HG03432 (cell line): ENCODE results near the gene TMOD3.
"Not testable (repeated sequence)": the region's sequence is repeated elsewhere in the genome, so short reads cannot be mapped to it uniquely, and the experiment has no call there.

Experiments
- ATAC-seq: cut with Tn5 transposase; IDR thresholded peaks from one replicate; pipeline ENCODE4 v1.9.1; 2021; ENCODE audit warnings: mild to moderate bottlenecking, moderate library complexity; ENCODE audit not compliant: unreplicated experiment

TMOD3 gene

DNA sequence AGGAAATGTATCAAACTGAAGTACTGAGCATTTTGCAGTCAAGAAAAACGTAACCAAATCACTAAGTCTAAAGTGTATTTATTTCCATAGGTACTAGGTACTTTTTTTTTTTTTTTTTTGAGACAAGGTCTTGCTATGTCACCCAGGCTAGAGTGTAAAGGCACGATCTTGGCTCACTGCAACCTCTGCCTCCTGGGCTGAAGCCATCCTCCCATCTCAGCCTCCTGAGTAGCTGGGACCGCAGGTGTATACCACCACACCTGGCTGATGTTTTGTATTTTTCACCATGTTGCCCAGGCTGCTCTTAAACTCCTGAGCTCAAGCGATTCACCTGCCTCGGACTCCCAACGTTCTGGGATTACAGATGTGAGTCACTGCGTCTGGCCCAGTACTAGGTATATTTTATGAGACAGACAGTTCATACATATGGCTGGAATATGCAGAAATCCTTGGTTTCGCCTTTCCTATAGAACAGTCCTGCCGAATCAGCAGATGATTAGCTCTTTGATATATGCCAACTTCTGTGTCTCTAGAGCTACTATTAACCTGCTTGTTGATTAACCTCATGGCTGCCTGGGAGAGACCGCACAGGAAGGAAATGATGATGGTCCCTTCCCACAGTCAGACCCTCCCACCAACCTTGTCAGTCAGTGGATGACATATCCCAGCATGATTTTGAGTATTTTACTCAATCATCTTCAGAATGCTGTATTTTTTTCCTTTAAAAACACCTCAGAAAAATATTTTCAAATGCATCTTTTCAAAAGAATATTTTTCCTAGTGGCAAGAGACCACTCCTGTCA is 32.3 kb downstream of the TMOD3 start:
- no peak for ATAC-seq

DNA sequence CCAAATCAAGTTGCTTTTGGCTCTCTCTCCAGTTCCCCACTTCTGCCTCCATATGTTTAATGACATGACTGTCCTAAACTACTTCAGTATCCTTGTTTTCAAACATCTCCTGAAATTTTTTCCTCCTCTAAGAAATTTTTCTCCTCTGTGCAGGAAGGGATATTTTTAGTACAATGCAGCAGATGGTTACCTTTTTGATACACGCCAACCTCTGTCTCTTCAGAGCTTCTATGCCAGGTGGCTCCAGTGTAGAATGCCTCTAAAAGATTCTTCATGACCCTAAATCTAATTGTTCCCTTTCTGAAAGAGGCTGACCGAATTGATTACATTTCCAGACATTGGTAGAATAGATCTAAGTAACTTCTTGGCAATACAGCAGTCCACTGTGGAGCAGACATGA is 33.7 kb downstream of the TMOD3 start:
- no peak for ATAC-seq

DNA sequence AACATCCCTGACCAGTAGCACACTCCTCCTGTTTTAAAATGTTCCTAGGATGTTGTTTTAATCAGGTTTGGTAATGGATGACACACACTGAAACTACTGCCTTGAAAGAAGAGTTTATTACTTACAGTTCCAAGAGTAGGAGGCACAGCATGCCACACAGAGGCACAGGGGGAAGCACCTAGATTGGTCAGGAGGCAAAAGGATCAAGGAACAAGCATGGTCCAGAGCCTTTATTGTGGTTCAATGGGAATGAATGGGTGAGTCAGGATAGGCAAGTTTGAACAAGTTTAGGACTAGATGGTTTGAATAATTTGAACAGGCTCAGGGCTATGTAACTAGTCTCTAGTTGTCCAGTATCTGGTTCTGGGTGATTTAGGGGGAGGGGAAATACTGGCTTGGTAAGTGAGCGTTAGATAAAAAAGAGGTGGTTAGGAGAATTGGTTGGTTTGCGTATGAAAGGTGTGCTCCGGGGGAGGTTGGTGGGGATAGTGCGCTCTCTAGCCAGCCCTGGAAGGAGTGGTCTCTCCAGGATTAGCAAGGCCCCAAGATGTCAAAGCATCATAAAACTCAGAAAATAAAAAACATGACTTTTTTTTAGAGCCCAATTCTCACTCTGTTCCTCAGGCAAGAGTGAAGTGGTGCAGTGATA is 35.1 kb downstream of the TMOD3 start:
- ATAC-seq: no peak

DNA sequence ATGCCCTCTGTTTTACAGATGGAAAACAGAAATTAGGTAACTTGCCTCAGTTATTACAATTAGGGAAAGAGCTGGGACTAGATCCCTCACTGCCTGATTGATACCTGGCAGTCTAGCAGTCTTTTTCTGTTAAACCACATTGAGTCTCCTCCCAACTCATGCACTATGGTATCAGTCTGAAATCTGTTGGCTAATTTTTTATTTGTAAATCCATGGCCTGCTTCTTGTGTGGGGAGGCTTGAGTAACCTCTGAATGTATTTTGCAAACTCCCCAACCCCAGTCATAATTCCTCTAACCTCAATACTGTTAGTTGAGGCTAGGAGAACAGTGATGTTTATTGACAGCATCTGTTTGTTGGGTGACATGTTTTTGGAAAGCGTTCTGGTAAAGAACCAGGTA is 35.9 kb downstream of the TMOD3 start:
- ATAC-seq: no peak

DNA sequence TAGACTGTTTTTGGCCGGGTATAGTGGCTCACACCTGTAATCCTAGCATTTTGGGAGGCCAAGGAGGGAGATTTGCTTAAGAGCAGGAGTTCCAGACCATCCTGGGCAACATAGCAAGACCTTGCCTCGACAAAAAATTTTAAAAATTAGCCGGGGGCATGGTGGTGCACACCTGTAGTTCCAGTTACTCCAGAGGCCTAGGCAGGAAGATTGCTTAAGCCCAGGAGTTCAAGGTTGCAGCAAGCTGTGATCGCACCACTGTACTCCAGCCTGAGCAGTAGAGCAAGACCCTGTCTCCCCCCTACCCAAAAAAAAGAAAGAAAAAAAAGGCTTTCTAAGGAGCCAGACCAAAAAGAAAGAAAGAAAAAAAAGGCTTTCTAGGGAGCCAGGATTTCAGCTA is 36.7 kb downstream of the TMOD3 start:
- ATAC-seq: no peak

DNA sequence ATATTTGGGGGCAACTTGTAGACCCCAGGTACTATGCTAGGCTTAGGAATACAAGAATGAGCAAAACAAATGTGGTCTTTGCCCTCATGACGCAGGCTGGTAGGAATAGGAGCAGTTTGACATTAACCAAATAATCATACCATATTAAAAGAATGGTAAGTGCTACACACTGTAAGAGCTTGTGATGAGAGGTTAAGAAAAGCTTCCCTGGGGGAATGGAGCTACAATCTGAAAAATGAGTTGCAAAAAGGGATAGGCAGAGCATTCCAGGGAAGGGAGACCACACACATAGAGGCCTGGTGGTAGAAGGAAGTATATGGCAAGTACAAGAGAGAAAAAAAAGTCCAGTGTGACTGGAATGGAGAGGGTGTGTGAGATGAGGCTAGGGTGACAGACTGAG is 37.3 kb downstream of the TMOD3 start:
- no peak for ATAC-seq

DNA sequence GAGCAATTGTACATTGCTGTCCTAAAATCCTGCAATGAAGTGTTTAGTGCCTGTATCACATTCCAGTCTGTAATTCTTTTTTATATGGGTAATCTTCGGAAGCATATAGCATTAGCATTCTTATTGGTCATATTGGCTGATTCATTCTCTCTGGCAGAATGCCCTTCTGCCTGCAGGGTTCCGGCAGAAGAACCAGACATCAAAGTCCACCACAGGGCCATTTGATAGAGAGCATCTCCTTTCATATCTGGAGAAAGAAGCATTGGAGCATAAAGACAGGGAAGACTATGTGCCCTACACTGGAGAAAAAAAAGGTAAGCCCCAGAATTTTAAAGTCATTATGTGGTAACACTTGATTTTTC is 39.6 kb downstream of the TMOD3 start:
- ATAC-seq: no peak

DNA sequence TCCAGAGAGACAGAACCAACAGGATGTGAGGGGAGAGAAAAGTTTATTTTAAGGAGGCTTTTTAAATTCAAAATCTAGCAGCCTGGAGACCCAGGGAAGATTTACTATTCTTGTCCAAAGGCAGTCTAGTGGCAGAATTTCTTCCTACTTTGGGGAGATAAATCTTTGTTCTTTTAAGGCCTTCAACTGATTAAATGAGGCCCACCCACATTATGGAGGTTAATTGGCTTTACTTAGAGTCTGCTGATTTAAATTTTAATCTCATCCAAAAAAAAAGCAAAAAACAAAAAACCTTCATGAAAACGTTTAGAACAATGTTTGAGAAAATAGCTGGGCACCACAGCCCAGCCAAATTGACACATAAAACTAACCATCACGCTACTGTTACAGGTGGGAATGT is 41.3 kb downstream of the TMOD3 start:
- ATAC-seq: no peak

DNA sequence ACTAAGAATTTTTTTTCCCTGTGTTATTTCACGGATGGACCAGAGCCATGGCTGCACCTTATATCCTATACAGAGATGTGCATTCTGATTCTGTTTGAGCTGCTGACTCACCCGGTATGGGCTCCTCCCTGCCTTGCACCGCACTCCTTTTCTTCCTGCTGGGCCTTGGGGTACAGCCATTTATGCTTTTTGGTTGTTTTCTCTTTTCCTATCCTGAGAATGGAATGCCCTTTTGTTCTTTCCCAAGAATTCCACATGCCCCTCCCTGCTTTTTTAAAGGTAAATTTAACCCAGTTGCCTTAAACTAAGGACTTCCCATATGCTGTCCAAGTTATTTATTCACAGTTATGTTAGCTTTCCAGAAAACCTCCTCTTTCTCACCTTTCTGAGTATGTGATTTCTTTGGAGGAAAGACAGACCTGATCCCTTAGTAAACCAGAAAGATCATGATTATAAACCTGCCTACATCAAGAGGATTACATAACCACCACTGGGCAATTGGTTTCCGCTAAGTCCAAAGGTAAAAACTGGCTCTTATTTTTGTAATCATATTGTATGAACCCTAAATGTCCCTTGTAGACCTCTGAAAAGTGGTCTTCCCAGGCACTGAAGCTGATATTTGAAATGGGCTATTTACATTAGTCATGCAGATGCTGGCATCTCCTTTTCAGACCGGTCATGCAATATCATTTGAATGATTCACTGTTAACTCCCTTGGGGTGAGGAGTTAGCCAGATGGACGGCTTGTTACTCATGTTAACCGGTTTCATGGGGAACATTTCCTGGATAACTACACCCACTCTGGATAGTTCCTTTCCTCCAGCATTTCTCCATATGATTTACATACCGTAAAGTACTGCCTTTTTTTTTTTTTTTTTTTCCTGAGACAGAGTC is 45.5 kb downstream of the TMOD3 start:
- ATAC-seq: no peak

DNA sequence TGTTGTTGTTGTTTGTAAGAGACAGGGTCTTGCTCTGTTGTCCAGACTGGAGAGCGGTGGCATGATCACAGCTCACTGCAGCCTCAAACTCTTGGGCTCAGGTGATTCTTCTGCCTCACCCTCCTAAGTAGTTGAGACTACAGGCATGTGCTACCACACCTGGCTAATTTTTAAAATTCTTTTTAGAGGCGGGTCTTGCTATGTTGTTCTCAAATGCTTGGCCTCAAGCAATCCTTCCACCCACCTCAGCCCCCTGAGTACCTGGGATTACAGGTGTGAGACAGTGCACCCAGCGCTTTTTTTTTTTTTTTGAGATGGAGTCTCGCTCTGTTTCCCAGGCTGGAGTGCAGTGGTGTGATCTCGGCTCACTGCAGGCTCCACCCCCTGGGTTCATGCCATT is 46.7 kb downstream of the TMOD3 start:
- no peak for ATAC-seq

DNA sequence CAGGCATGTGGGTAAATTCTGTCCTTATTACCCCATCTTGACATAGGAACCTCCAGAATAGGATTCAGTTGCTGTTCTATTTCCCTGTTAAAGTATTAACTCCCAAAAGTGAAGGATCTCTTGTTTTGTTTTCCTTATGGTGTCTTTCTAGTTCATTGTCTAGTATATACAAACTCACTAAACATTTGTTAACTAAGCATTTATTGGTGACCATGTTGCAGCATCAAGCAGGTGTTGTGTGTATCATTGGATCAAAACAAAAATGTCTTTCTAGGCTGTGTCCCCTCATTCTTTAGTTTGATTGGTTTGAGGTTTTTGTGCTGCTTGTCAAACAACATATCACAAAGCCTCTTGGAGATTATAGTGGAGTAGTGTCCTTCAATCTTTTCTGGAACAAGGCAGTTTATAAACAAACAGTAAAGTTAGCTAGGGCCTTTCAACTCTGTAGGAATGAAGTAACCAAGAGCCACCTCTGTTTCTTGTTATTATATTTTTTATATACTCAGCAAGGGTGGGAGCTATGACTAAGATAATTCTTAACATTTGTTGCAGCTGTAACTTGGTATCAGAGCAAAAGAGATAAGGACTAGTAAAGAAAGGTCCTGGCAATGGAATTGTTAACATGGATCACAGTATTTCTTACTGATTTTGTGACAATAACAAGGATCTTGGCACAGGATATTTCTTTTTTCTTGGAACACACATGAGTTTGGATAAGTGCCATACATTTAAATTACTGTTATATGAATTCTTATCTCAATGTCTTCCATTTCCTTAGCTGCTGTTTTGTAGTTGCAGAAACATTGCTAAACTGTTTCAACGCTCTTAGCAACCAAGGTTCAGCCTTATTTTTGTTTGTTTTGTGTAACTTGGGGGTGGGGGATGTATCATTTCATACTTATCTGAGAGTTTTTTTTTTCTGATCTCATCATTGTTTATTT is 49.3 kb downstream of the TMOD3 start:
- ATAC-seq: no peak

DNA sequence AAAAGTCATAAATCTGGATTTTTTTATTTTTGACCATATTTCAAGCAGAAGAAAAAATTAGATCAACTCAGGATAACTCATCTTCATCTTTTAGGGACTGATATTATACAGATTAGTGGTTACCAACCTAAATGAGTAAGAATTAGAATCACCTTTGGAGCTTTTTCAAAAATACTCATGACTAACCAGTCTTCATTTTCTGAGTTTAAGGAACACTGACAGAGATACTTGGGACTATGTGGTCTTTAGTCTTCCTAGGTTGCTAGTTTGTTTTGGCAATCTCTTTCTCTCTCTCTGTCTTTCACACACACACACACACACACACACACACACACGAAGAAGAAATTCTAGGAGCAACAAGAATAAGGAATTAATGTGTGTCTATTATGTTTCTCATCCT is 50.1 kb downstream of the TMOD3 start:
- ATAC-seq: no peak

DNA sequence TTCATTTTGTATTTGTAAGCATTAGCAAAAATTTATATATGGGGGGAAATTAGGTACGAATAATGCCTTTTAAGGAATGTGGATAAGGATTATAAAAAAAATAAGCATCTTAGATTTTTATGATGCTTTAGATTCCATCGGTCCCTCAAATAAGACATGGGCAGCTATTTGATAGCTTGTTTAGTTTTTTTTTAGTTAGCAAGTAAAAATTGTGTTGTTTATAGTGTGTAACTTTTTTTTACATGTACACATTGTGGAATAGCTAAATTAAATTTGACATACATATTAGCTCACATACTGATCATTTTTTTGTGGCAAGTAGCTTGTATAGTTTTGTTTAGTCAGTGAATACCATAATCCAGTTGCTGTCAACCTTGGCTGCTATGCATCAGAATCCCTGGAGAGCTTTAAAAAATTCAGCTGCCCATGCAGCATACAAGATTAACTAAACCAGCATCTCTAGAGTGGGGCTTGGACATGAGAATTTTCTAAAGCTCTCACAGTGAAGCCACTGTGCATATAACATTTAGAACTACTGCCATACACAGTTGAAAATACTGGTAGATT is 53.9 kb downstream of the TMOD3 start:
- no peak for ATAC-seq

DNA sequence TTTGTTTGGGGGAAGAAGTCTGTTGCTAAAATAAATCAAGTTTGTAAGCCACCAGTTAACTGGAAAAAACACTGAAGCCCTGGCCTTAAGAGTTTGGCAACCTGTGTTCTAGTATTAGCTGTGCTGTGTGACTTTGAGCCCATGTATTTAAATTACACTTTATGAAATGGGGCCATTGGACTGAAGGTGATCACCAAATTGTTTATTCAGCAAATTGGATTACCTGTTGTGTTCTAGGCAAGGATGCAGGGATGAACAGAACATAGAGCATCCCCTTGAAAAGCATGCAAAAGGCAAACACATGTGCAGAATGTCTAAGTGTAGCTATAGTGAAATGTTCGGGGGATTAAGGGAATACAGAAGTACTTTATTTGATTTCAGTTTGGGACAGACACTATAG is 54.6 kb downstream of the TMOD3 start:
- ATAC-seq: no peak

DNA sequence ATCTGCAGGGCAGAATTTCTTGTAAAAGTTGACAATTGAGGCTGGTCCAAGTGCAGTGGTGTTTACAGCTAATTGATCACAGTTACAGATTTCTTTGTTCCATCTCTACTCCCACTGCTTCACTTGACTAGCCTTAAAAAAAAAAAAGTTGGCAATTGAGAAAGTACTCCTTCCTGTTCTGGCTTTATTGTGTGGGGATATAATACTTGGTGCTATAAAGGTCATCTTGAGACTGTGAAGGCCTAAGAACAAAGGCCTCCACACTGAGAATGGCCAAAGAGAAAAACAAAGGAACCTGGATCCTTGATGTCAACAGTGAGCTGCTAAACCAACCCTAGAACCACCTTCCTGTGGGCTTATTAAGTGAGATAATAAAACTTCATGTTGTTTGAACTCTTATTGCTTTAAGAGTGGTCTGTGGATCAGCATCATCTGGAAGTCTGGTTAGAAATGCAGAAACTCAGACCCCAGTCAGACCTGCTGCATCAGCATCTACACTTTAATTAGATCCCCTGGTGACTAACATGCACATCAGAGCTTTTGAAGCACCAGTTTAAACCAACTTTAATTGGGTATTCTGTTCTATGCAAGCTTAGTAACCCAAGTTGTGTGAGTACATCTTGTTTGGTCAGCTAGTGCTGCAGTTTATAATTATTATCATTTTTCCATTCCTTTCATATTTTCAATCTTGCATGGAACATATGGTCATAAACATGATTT is 55.2 kb downstream of the TMOD3 start:
- no peak for ATAC-seq

DNA sequence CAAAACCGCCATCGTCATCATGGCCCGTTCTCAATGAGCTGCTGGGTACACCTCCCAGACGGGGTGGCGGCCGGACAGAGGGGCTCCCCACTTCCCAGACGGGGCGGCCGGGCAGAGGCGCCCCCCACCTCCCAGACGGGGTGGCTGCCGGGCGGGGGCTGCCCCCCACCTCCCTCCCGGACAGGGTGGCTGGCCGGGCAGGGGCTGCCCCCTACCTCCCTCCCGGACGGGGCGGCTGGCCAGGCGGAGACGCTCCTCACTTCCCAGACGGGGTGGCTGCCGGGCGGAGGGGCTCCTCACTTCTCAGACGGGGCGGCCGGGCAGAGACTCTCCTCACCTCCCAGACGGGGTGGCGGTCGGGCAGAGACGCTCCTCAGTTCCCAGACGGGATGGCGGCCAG is 56.3 kb downstream of the TMOD3 start:
- not testable (repeated sequence) for ATAC-seq

DNA sequence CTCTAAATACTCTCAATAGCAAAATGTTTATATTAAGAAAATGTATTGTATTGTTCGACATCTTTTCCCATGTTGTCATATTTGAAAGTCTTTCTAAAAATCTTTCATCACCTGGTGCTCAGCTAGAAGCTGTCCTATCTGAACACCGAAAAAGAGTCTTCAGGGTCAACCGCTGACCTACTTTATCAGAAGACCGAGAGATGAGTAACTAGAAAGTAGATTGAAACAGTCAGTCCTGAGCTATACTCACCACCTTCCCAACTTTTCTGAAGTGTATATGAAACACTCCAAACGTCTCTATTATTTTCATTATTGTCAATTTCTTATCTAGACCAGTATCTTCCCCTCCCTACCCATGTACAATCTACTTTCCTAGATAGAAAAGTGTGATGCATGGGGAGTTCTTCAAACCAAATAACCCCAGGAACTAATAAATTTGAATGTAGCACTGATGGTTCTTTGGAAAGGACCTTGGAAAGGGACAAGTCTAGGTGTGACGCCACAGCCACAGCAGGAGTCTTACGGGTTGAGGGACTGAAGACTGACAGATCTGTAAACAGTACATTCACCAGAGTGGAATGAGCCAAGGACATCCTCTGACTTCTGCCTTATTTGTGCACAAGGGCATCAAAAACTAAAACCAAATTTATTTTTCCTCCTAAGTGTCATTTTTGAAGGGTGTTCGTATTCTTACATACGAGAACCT is 58.6 kb downstream of the TMOD3 start:
- ATAC-seq: no peak

DNA sequence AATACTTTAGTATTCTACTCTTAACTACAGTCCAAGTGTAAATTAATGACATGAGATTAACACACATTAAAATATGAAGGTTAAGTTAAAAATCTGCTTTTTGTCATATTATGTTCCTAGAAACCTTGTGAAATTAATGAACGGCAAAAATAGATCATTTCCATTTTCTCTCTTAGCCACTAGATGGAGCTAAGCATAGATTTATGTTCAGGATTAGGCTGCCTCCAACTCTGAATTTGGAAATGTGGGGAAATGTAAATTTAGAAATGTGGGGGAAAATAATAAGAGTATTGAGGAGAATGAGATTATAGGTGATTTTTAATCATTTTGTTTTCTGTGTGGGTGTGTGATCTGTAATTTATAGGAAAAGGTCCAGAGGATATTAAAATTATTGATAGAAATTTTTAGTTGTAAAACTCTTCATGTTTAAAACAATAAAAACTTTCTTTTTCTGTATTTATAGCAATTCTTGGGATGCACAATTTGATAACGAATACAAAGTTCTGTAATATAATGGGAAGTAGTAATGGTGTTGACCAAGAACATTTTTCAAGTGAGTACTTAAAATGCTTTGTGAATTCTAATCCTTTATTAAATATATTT is 59.2 kb downstream of the TMOD3 start:
- ATAC-seq: no peak

DNA sequence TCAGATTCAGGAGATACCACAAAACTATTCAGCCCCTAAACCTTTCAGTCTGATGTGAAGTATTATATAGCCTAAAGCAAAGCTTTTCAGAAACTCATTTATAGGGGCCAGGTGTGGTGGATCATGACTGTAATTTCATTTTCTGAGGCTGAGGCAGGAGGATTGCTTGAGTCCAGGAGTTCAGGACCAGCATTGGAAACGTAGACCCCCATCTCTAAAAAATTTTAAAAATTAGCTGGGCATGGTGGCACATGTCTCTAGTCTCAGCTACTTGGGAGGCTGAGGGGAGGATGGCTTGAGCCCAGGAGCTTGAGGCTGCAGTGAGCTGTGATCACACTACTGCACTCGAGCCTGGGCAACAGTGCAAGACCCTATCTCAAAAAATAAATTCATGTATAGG is 60.0 kb downstream of the TMOD3 start:
- ATAC-seq: no peak
